ENCODE data around the gene ACTL8. TPM values are rescaled to one million over a fixed set of nuclear protein-coding genes. Genes with fewer than 3 reads are reported as not detected.

ACTL8 gene
- total RNA-seq, 1 donor from 2014 or later, result not detected

DNA sequence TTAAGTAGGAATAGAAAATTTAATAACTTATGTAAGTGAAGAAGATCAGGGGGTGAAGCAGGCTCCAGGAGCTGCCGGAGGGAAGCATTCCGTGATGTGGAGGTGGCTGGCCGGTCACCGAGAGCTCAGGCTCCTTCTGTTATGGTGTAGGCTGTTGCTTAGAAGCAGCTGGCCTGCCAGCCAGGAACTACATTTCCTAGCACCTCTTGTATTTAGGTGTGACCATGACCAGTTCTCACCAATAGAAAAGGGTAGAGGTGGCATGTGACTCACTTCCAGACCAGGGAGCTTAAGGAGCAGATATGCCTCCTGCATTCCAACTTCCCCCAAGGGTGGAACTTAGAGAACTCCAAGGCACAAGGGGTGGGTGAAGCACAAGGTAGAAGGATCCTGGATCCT is 120.7 kb downstream of the ACTL8 start:
- peaks cover 11% of the 10 kb centered on the region for H3K27me3 Mint-ChIP-seq (ENCODE audit: insufficient read depth, low read depth)
- no peaks in the 10 kb centered on the region for H3K36me3 ChIP-seq
- no peaks in the 10 kb centered on the region for H3K36me3 Mint-ChIP-seq

More for the DNA sequence above, 120.7 kb downstream of the ACTL8 start:
- Histone ChIP-seq H2AFZ (replicated peaks) (no peak overlapping the region), H3K9ac (no peak overlapping the region), H3F3A (ENCODE audit: low read depth) (no peaks in the 10 kb centered on the region), H3K27ac (no peak overlapping the region), H4K20me1 (ENCODE audit: low read depth) (no peaks in the 10 kb centered on the region), H3K79me2 (ENCODE audit: low read depth) (no peaks in the 10 kb centered on the region), H3K27me3 (no peaks in the 10 kb centered on the region), H3K9me3 (ENCODE audit: low read depth) (no peaks in the 10 kb centered on the region), H3K4me1 (peaks cover 9% of the 10 kb centered on the region), H3K4me3 (no peak overlapping the region), H3K4me2 (no peak overlapping the region)
- TF ChIP-seq, protein P1, sequence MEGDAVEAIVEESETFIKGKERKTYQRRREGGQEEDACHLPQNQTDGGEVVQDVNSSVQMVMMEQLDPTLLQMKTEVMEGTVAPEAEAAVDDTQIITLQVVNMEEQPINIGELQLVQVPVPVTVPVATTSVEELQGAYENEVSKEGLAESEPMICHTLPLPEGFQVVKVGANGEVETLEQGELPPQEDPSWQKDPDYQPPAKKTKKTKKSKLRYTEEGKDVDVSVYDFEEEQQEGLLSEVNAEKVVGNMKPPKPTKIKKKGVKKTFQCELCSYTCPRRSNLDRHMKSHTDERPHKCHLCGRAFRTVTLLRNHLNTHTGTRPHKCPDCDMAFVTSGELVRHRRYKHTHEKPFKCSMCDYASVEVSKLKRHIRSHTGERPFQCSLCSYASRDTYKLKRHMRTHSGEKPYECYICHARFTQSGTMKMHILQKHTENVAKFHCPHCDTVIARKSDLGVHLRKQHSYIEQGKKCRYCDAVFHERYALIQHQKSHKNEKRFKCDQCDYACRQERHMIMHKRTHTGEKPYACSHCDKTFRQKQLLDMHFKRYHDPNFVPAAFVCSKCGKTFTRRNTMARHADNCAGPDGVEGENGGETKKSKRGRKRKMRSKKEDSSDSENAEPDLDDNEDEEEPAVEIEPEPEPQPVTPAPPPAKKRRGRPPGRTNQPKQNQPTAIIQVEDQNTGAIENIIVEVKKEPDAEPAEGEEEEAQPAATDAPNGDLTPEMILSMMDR (IDR thresholded peaks at IDR 0.05), result no peak
- no peak for TF ChIP-seq EZH2phosphoT487 (IDR thresholded peaks at IDR 0.05)
- TF ChIP-seq EZH2 (IDR thresholded peaks at IDR 0.05), result no peak
- no peak for DNase-seq (ENCODE audit: low spot score)
- H3K4me3 Mint-ChIP-seq, result no peak overlapping the region
- H3K9me3 Mint-ChIP-seq, result peaks cover 2% of the 10 kb centered on the region
- H3K27ac Mint-ChIP-seq, result peak overlapping the region; percentile 61
- peaks cover 18% of the 10 kb centered on the region for H3K4me1 Mint-ChIP-seq

Other genes starting within 250 kb of the ACTL8 start
- gene ARHGEF10L, start 215.6 kb upstream of the ACTL8 start, total RNA-seq (ENCODE audit: low replicate concordance), result 20.3 and 29.4 TPM in 2 replicates

All from neural progenitor cell (in vitro differentiated cells).